GM13977 (cell line): ENCODE data around the gene CCDC9B.
A peak's percentile ranks its signal among the peaks of the same experiment; 100 is the strongest.

Experiments used
- DNase-seq: peaks from one replicate; pipeline ENCODE4 v3.0.0; 2012; ENCODE audit warnings: low spot score
- CTCF ChIP-seq: IDR thresholded peaks from 2 replicates; pipeline ENCODE4 v1.5.1; 2012; ENCODE audit warnings: mild to moderate bottlenecking, control low read depth; ENCODE audit not compliant: insufficient read depth; ENCODE audit errors: extremely low read depth, missing control alignments
- in situ Hi-C: fragments of 300-500 bp; cut with MboI; formaldehyde crosslinking; loops from one replicate; pipeline ENCODE4 v1.12.0; 2022; ENCODE audit warnings: low sequenced_read_pairs, low pct_unique_long_range_greater_than_20kb, mixed read lengths, inconsistent platforms; ENCODE audit not compliant: unreplicated experiment

Gene CCDC9B

GRCh38 chr15:40310001-40310959 lies 30.5 kb downstream of the CCDC9B start:
- DNase-seq: peak; percentile 53
- in situ Hi-C loops: no loop called here

GRCh38 chr15:40309344-40309862 lies 31.3 kb downstream of the CCDC9B start:
- in situ Hi-C loops: no loop called here
- no peak for DNase-seq
- TF ChIP-seq CTCF: no peak

More at GRCh38 chr15:40310001-40310959, 30.5 kb downstream of the CCDC9B start:
- peak; percentile 79 for TF ChIP-seq CTCF

- peak; percentile 71 for DNase-seq
- peak; percentile 60 for TF ChIP-seq CTCF
- in situ Hi-C loops: no loop called here
These were observed 33.1 kb downstream of the CCDC9B start, which contains the start of gene PLCB2 for GRCh38 chr15:40307421-40308211. PLCB2 (minus strand) TSS chr15:40307935; CDS start chr15:40307672, 263 bp downstream.

DNA sequence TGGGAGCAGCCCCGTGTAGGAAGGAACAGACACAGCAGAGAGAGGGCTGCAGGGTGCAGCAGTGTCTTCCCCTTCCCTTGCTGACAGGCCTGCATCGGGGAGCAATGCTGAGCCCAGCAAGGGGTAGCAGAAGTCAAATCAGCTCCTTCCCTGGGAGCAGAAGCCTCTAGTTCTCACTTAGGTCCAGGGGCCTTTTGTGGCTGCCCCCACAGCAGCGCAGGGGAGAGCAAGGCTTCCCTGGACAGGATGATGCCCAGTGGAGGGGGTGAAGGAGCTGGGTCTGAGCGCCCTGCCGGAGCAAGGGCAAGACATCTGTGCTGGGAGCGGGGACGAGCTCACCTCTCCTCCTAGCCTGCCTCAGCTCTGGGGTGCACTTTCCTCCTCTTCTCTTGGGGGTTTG lies 33.8 kb downstream of the CCDC9B start:
- no peak for DNase-seq
- in situ Hi-C loops: no loop called here
- no peak for TF ChIP-seq CTCF

DNA sequence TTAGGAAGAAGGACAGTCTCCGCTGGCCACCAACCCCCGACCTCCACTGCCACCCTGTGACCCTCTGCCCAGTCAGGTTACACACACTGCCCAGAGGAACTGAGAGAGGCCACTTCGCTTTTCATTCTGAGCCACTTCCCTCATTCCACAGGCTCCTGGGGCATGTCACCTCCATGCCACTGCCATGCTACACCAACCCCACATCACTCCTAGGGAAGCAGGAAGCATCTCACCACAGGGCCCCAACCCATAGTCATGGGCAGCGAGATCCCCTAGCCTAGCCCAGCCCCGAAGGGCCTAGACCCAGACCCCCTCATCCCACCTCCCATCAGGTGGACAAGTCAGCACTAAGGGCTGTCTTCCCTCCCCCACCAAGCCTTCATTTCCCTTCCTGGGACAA lies 34.4 kb downstream of the CCDC9B start:
- in situ Hi-C loops: no loop called here
- no peak for DNase-seq
- TF ChIP-seq CTCF: no peak

- no peak for TF ChIP-seq CTCF
- no peak for DNase-seq
- in situ Hi-C loops: no loop called here
These were observed 35.5 kb downstream of the CCDC9B start for GRCh38 chr15:40305281-40305680.
